ENCODE data around the gene CLPTM1L.

CLPTM1L gene

DNA sequence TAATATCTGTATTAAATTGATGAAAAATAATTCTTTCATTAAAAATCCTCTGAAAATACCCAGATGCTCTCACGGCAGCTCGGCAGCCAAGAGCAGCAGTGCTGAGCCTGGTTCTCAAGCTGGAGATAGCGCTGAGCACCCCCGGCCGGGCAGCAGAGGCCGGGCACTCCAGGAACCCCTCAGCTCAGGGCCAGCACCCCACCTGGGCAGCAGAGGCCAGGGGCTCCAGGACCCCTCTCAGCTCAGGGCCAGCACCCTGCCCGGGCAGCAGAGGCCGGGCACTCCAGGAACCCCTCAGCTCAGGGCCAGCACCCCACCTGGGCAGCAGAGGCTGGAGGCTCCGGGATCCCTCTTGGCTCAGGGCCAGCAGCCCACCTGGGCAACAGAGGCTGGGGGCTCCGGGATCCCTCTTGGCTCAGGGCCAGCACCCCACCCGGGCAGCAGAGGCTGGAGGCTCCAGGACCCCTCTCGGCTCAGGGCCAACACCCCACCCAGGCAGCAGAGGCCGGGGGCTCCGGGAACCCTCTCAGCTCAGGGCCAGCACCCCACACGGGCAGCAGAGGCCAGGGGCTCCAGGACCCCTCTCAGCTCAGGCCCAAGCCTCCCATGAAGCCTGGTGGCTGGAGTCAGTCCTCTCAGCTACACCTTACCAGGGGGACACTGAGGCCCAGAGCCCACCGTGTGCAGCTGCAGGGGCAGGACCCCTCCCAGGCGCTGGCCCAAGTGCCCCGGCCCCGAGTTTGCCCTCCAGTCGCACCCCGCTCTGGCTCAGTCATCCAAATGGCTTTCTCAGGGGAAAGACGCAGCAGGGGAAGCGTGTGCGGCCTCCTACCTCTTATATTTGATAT is 21.7 kb downstream of the CLPTM1L start:
- TF ChIP-seq, protein P1, sequence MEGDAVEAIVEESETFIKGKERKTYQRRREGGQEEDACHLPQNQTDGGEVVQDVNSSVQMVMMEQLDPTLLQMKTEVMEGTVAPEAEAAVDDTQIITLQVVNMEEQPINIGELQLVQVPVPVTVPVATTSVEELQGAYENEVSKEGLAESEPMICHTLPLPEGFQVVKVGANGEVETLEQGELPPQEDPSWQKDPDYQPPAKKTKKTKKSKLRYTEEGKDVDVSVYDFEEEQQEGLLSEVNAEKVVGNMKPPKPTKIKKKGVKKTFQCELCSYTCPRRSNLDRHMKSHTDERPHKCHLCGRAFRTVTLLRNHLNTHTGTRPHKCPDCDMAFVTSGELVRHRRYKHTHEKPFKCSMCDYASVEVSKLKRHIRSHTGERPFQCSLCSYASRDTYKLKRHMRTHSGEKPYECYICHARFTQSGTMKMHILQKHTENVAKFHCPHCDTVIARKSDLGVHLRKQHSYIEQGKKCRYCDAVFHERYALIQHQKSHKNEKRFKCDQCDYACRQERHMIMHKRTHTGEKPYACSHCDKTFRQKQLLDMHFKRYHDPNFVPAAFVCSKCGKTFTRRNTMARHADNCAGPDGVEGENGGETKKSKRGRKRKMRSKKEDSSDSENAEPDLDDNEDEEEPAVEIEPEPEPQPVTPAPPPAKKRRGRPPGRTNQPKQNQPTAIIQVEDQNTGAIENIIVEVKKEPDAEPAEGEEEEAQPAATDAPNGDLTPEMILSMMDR (IDR thresholded peaks at IDR 0.05), result no peak
- Histone ChIP-seq H3K27me3 (ENCODE audit: control insufficient read depth, insufficient read depth, low read length) (no peaks in the 10 kb centered on the region), H3K4me3 (ENCODE audit: low read depth, low read length) (no peak overlapping the region), H3K27ac (no peak overlapping the region), H3K4me2 (ENCODE audit: low read length) (no peak overlapping the region), H2AFZ (no peak overlapping the region), H3K36me3 (ENCODE audit: control insufficient read depth, insufficient read depth, low read length) (no peaks in the 10 kb centered on the region), H3K9ac (no peak overlapping the region), H3K9me3 (ENCODE audit: control insufficient read depth, low read length) (no peaks in the 10 kb centered on the region), H3K4me1 (no peaks in the 10 kb centered on the region), H3K79me2 (no peaks in the 10 kb centered on the region)

DNA sequence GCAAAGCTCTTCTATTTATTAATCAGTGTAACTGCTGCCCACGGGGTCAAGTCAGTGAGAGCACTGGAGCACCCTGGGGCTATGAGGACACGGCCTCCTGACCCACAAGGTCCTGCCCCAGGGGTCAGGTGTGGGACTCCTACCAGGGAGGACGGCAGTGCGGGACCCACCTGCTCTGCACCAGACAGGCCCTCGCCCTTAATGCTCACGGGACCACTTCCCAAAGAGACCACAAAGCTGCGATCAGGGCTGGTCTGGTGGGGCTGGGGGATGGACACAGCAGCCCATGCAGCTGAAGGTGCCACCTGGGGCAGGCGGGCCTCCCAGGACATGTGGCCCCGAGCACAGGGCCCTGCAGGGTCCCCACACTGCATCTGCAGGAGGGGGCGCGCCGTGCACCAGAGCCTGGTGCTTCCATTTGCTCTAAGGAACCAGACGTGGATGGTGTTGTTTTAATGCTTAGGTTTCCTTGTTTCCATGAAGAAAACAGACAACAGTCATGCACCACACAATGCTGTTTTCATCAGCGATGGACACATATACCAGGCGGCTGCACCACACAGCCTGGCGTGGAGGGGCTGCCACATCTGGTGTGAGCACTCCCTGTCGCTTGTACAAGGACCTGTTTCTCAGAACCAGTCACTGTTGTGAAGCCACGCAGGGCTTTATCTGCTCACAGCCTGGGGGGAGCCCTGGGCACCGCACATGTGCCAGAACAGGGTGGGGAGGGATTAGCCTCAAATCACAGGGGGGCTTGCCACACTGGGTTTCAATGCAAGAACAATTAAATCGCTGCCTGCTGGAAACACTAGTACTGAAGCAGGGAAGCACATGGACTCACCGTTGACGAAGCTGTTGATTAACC is 22.6 kb downstream of the CLPTM1L start:
- Histone ChIP-seq H2AFZ (no peak overlapping the region), H3K4me1 (no peaks in the 10 kb centered on the region), H3K9me3 (ENCODE audit: control insufficient read depth, low read length) (no peaks in the 10 kb centered on the region), H3K79me2 (no peaks in the 10 kb centered on the region), H3K9ac (no peak overlapping the region), H3K4me3 (ENCODE audit: low read depth, low read length) (no peak overlapping the region), H3K36me3 (ENCODE audit: control insufficient read depth, insufficient read depth, low read length) (no peaks in the 10 kb centered on the region), H3K4me2 (ENCODE audit: low read length) (no peak overlapping the region), H3K27me3 (ENCODE audit: control insufficient read depth, insufficient read depth, low read length) (no peaks in the 10 kb centered on the region), H3K27ac (no peak overlapping the region)
- TF ChIP-seq, protein P1 (IDR thresholded peaks at IDR 0.05), result no peak

DNA sequence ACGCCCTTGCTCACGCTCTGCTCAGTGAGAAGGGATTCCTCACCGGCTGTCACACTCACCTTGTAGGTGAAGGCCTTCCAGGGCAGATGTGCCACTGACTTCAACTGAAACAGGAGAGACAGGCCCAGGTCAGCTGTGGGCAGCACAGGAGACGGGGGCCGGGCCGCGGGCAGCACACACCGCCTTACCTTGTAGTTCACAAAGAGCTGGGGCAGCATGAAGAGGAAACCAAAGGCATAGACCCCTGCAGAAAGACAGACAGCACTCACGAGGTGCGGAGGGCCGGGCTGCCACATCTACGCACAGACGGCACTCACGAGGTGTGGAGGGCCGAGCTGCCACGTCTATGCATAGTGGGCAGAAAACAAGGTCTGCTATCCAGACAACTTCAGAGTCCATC is 23.3 kb downstream of the CLPTM1L start:
- Histone ChIP-seq H3K9ac (no peak overlapping the region), H2AFZ (no peak overlapping the region), H3K79me2 (no peaks in the 10 kb centered on the region), H3K36me3 (ENCODE audit: control insufficient read depth, insufficient read depth, low read length) (no peaks in the 10 kb centered on the region), H3K4me3 (ENCODE audit: low read depth, low read length) (no peak overlapping the region), H3K4me2 (ENCODE audit: low read length) (no peak overlapping the region), H3K9me3 (ENCODE audit: control insufficient read depth, low read length) (no peaks in the 10 kb centered on the region), H3K4me1 (peaks cover 1% of the 10 kb centered on the region), H3K27ac (no peak overlapping the region), H3K27me3 (ENCODE audit: control insufficient read depth, insufficient read depth, low read length) (no peaks in the 10 kb centered on the region)
- TF ChIP-seq, protein P1 (IDR thresholded peaks at IDR 0.05), result no peak

DNA sequence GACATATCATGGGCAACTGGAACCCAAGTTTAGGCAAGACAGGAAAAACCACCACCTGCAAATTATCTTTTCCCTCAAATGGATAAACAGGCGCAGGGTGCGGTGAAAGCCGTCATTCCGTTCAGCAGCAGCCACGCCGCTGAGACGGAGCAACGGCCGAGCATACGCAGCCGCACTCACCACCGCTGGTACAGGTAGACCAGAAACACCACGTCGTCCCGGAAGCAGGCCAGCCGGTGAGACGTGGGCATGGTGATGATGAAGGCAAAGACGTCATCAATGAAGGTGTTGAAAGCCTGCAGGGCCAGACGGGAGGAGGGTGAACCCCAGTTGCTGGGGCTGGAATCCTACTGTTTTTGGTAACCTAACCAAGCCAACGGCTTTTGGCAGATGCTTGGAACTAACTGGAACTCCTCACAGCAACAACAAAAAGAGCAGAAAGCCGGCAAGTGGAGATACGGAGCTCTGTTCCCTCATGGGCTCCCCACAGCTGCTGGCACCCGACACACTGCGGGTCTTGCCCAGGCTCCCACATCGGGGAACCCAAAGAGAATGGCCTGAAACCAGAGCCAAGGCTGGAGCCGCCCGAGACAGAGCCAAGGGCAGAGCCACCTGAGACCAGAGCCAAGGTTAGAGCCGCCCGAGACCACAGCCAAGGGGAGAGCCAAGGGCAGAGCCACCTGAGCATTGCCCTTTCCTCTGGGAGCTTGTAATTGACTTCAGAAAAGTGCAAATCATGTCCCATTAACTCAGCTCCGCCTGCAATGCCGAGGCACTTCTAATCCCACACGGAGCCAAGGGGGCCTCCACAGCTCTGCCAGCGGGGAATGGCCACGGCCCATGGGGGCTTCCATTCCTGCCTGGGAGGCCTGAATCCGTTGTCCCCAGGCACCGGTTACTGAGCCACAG is 24.2 kb downstream of the CLPTM1L start:
- Histone ChIP-seq H3K27me3 (ENCODE audit: control insufficient read depth, insufficient read depth, low read length) (no peaks in the 10 kb centered on the region), H3K4me1 (peaks cover 7% of the 10 kb centered on the region), H3K9ac (no peak overlapping the region), H3K36me3 (ENCODE audit: control insufficient read depth, insufficient read depth, low read length) (no peaks in the 10 kb centered on the region), H3K27ac (no peak overlapping the region), H3K79me2 (no peaks in the 10 kb centered on the region), H3K4me3 (ENCODE audit: low read depth, low read length) (no peak overlapping the region), H2AFZ (no peak overlapping the region), H3K9me3 (ENCODE audit: control insufficient read depth, low read length) (no peaks in the 10 kb centered on the region), H3K4me2 (ENCODE audit: low read length) (no peak overlapping the region)
- TF ChIP-seq, protein P1 (IDR thresholded peaks at IDR 0.05), result no peak

Measured in parathyroid adenoma (tissue), 2 donors.